Ascending aorta (tissue), 2 donors: ENCODE measurements around the gene UNC5A. TPM values are rescaled to one million over a fixed set of nuclear protein-coding genes. Genes with fewer than 3 reads are reported as not detected.

ENCODE experiments used
- DNase-seq, 2 donors: peaks; one replicate each; pipeline ENCODE4 v3.0.0-alpha.2; 2019; ENCODE audit warnings: low spot score in 2 of 2
- H3K27ac ChIP-seq, 2 donors: fragments of 200-600 bp; sonication (generic); one replicate each; pipeline ENCODE4 v1.5.1; 2016 to 2017; ENCODE audit warnings: mild to moderate bottlenecking in 1 of 2
- H3K27me3 ChIP-seq: fragments of 200-600 bp; sonication (generic); one replicate; pipeline ENCODE4 v1.5.1; 2017
- H3K36me3 ChIP-seq, 2 donors: fragments of 200-600 bp; sonication (generic); one replicate each; pipeline ENCODE4 v1.5.1; 2016
- H3K4me1 ChIP-seq, 2 donors: fragments of 200-600 bp; sonication (generic); one replicate each; pipeline ENCODE4 v1.5.1; 2016 to 2017; ENCODE audit warnings: mild to moderate bottlenecking in 1 of 2
- H3K4me3 ChIP-seq, 2 donors: fragments of 200-600 bp; sonication (generic); one replicate each; pipeline ENCODE4 v1.5.1; 2016 to 2017; ENCODE audit warnings: mild to moderate bottlenecking in 1 of 2
- H3K9me3 ChIP-seq, 2 donors: fragments of 200-600 bp; sonication (generic); one replicate each; pipeline ENCODE4 v1.5.1; 2016
- intact Hi-C: fragments of 100-400 bp; cut with DNase I; formaldehyde crosslinking; loops from one replicate; pipeline ENCODE4 v1.15.1; 2023
- total RNA-seq: library from RNA; depleted of rRNA; stranded (reverse); fragments of >200 nt; gene quantifications from one replicate; pipeline ENCODE4 v1.1.0, GENCODE V29; 2016
- TF ChIP-seq, protein P1 (sequence below), 3 experiments: fragments of 200-600 bp in 2 of 3; fragments of 450-650 bp in 1 of 3; sonication (generic) in 2 of 3; IDR thresholded peaks; one replicate each; pipeline ENCODE4 v1.5.1; 2016 to 2019; ENCODE audit warnings: antibody characterized with exemption in 3 of 3, mild to moderate bottlenecking in 1 of 3, moderate library complexity in 1 of 3

Gene UNC5A
- total RNA-seq, 1 donor from 2014 or later, result not detected

DNA sequence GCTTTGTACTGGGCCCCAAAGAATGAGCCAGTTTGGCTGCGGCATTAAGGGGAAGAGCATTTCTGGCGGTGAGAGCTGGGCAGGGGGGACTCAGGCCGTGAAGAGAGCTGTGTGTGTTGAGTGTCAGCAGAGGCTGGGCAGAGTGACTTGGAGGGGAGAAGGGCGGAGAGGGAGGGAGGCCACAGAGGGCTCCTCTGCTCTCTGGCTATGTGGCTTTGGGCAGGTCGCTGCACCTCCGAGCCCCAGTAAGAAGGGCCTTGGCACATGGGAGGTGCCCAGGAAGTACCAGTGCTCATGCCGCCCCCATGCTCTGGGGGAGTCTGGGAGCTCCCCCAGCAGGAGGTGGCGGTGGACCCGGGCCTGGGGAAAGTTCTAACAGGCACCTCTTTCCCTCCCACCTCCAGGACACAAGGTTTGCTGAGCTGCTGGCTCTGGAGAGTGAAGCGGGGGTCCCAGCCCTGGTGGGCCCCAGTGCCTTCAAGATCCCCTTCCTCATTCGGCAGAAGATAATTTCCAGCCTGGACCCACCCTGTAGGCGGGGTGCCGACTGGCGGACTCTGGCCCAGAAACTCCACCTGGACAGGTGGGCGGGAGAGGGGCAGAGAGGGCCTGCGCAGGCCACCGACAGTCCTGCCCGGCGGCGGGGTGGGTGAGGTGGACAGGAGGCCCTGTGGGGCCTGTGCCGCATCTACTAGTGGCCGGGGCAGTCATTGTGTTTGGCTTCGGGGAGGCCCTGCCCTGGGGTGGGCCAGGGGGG is 68.7 kb downstream of the UNC5A start:
- H3K27me3 ChIP-seq, result no peaks in the 10 kb centered on the region
- H3K9me3 ChIP-seq, result no peaks in the 10 kb centered on the region
- no peaks in the 10 kb centered on the region for H3K4me1 ChIP-seq
- H3K36me3 ChIP-seq, result no peaks in the 10 kb centered on the region
- no peak for DNase-seq
- no peak overlapping the region for H3K4me3 ChIP-seq
- intact Hi-C loops, result no loop called here
- TF ChIP-seq, protein P1, sequence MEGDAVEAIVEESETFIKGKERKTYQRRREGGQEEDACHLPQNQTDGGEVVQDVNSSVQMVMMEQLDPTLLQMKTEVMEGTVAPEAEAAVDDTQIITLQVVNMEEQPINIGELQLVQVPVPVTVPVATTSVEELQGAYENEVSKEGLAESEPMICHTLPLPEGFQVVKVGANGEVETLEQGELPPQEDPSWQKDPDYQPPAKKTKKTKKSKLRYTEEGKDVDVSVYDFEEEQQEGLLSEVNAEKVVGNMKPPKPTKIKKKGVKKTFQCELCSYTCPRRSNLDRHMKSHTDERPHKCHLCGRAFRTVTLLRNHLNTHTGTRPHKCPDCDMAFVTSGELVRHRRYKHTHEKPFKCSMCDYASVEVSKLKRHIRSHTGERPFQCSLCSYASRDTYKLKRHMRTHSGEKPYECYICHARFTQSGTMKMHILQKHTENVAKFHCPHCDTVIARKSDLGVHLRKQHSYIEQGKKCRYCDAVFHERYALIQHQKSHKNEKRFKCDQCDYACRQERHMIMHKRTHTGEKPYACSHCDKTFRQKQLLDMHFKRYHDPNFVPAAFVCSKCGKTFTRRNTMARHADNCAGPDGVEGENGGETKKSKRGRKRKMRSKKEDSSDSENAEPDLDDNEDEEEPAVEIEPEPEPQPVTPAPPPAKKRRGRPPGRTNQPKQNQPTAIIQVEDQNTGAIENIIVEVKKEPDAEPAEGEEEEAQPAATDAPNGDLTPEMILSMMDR (IDR thresholded peaks at IDR 0.05), result no peak
- H3K27ac ChIP-seq, result no peak overlapping the region

DNA sequence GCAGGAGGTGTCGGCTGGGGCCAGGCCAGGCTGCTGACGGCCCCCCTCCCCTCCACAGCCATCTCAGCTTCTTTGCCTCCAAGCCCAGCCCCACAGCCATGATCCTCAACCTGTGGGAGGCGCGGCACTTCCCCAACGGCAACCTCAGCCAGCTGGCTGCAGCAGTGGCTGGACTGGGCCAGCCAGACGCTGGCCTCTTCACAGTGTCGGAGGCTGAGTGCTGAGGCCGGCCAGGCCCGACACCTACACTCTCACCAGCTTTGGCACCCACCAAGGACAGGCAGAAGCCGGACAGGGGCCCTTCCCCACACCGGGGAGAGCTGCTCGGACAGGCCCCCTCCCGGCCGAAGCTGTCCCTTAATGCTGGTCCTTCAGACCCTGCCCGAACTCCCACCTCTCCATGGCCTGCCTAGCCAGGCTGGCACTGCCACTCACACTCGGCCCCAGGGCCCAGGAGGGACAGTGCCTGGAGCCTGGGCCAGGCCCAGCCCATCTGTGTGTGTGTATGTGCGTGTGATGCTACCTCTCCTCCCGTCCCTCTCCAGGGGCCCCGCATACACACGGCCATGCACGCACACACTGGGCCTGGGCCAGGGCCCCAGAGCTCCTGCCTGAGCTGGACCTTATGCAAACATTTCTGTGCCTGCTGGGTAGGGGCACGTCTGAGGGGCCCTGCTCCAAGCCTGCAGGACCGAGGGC is 69.5 kb downstream of the UNC5A start:
- no peaks in the 10 kb centered on the region for H3K9me3 ChIP-seq
- TF ChIP-seq, protein P1 (IDR thresholded peaks at IDR 0.05), result no peak
- H3K36me3 ChIP-seq, result no peaks in the 10 kb centered on the region
- no peak for DNase-seq
- H3K27me3 ChIP-seq, result no peaks in the 10 kb centered on the region
- H3K4me3 ChIP-seq, result no peak overlapping the region
- H3K27ac ChIP-seq, result no peak overlapping the region
- intact Hi-C loops, result no loop called here
- no peaks in the 10 kb centered on the region for H3K4me1 ChIP-seq

DNA sequence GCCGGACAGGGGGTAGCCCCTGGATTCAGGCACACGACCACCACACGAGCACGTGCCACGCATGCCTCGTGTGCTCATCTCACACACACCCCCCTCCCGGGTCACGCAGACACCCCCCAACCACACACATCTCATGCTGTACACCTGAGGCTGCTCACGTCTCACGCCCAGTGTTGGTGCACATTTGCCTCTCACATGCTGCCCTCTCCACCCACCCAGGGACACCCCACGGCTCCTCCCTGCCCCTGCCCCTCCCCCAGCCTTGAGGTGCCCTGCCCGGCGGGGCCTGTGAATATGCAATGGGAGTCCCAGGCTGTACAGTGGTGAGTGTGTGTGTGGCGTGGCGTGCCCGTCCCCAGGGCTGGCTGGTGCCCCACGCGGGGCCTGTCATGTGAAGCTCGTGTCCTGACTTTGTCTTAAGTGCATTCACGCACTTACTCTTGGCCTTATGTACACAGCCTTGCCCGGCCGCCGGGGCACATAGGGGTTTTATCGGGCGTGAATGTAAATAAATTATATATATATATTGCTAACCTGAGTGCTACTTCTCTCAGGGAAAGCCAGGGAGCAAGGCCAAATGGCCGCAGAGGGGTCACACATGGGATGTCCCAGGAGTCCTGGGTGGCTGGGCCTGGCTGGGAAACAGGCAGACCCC is 70.1 kb downstream of the UNC5A start:
- intact Hi-C loops, result no loop called here
- TF ChIP-seq, protein P1 (IDR thresholded peaks at IDR 0.05), result no peak
- Histone ChIP-seq H3K27me3 (no peaks in the 10 kb centered on the region), H3K9me3 (no peaks in the 10 kb centered on the region), H3K36me3 (no peaks in the 10 kb centered on the region), H3K4me1 (no peaks in the 10 kb centered on the region), H3K27ac (no peak overlapping the region), H3K4me3 (no peak overlapping the region)
- DNase-seq, result no peak

DNA sequence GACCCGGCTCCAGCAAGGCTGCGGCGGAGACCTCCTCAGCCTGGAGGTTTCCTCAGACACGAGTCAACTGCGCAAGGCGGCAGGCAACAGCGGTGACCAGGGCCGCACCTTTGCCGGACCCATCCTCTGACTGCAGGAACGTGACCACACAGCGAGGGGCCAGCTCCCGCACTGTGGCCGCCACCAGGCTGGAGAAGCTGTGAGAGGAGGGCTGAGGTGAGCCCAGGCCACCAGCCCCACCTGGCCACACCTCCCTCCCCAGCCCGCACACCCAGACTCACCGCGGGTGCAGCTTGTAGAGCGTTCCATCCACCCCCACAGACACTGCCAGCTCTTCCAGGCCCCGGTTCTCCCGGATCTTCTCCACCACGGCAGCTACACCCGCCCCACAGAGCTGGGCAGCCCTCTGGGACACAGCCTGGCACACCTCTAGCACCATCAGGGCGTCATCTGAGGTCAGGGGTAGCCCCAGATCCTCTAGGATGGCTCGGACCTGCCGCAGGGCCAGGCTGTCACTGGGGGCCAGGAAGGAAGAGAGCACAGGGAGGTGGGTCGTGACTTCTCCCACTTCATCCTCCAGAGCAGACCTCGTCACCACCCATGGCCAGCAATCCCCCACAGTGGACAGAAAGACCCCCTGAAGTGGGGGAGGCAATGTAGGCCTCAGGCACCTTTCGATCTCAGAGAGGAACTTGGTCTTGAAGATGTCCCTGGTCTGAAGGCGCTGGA is 70.8 kb downstream of the UNC5A start:
- TF ChIP-seq, protein P1 (IDR thresholded peaks at IDR 0.05), result no peak
- H3K4me3 ChIP-seq, result no peak overlapping the region
- no peaks in the 10 kb centered on the region for H3K36me3 ChIP-seq
- no peaks in the 10 kb centered on the region for H3K9me3 ChIP-seq
- H3K27ac ChIP-seq, result no peak overlapping the region
- no peaks in the 10 kb centered on the region for H3K4me1 ChIP-seq
- no peaks in the 10 kb centered on the region for H3K27me3 ChIP-seq
- intact Hi-C loops, result no loop called here
- DNase-seq, result no peak

DNA sequence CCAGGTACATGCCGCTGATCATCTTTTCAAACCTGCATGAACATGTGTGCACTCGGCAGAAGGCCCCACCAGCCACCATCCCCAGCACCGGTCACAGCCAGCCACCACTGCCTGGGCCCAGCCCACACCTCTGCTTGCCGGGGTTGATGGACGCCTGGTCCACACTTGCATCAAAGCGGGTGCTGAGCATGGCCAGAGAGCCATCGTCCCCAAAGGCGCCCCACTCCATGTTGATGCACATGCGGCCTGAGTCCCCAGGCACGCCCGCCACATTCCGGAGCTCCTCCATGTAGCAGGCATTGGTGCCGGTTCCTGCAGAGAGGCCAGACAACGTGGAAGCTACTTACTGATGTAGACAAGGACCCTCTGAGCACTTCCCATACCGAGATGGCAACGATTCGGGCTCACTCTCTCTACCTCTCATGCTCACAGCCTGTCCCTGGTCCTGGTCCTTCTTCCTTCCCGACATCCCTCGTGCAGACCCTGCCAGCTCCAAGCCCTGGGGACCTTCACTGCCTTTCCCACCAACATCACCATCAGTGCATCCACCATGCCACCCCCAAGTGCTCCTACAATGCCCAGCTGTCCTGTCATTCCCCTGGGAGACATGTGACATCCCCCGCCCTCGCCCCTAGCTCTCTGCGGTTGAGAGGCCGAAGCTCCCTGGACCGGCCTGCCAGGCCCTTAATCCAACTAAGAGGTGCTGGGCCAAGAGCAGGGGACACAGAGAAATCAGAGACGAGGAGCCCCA is 71.6 kb downstream of the UNC5A start:
- Histone ChIP-seq H3K4me3 (no peak overlapping the region), H3K36me3 (no peaks in the 10 kb centered on the region), H3K9me3 (no peaks in the 10 kb centered on the region), H3K27ac (no peak overlapping the region), H3K27me3 (no peaks in the 10 kb centered on the region), H3K4me1 (no peaks in the 10 kb centered on the region)
- DNase-seq, result no peak
- TF ChIP-seq, protein P1 (IDR thresholded peaks at IDR 0.05), result no peak
- intact Hi-C loops, result no loop called here
